ENCODE results near the gene ITSN1. TPM values are rescaled to one million over a fixed set of nuclear protein-coding genes. Genes with fewer than 3 reads are reported as not detected.

ITSN1 gene
- total RNA-seq, 4 donors from 2014 or later = 29.6 to 42.2 (median 41.1) TPM

- no peak for DNase-seq
- no peak overlapping the region for H3K4me3 ChIP-seq (replicated peaks in 1 of 3)
- no peaks in the 10 kb centered on the region for H3K27me3 ChIP-seq
- TF ChIP-seq CTCF (IDR thresholded peaks at IDR 0.05) (no peak), POLR2A (IDR thresholded peaks at IDR 0.05) (no peak)
- no peaks in the 10 kb centered on the region for H3K9me3 ChIP-seq
- intact Hi-C loops (cut with DNase I) = no loop called here
- WGBS, 2 donors = 94 to 96% methylated on average over 3 of the region's 3 CpGs
- H3K27ac ChIP-seq = no peak overlapping the region
- no peaks in the 10 kb centered on the region for H3K36me3 ChIP-seq
- peaks cover 0 to 12% of the 10 kb centered on the region in 2 donors for H3K4me1 ChIP-seq
Observed at GRCh38 chr21:33700491-33700890, 58.2 kb downstream of the ITSN1 start.

- intact Hi-C loops (cut with DNase I) = no loop called here
- H3K27me3 ChIP-seq = no peaks in the 10 kb centered on the region
- no peak for TF ChIP-seq CTCF (IDR thresholded peaks at IDR 0.05)
- H3K36me3 ChIP-seq = no peaks in the 10 kb centered on the region
- H3K4me1 ChIP-seq = no peaks in the 10 kb centered on the region
- no peaks in the 10 kb centered on the region for H3K9me3 ChIP-seq
- DNase-seq = no peak
- peak overlapping the region in 1 of 3 donors; percentile 31 for H3K27ac ChIP-seq
- H3K4me3 ChIP-seq (replicated peaks in 1 of 3) = no peak overlapping the region
- WGBS, 2 donors = 82 to 85% methylated on average over 10 of the region's 10 CpGs
Observed at GRCh38 chr21:33703750-33704606, 61.7 kb downstream of the ITSN1 start.

GRCh38 chr21:33707846-33708245 lies 65.5 kb downstream of the ITSN1 start:
- Histone ChIP-seq H3K36me3 (no peaks in the 10 kb centered on the region), H3K4me3 (replicated peaks in 1 of 3) (no peak overlapping the region), H3K9me3 (no peaks in the 10 kb centered on the region), H3K27ac (no peak overlapping the region), H3K4me1 (no peaks in the 10 kb centered on the region), H3K27me3 (no peaks in the 10 kb centered on the region)
- TF ChIP-seq CTCF (IDR thresholded peaks at IDR 0.05) (no peak), POLR2A (IDR thresholded peaks at IDR 0.05) (no peak)
- intact Hi-C loops (cut with DNase I) = no loop called here
- DNase-seq = no peak

- no peaks in the 10 kb centered on the region for H3K4me1 ChIP-seq
- no peak overlapping the region for H3K4me3 ChIP-seq (replicated peaks in 1 of 3)
- no peaks in the 10 kb centered on the region for H3K36me3 ChIP-seq
- intact Hi-C loops (cut with DNase I) = no loop called here
- no peak overlapping the region for H3K27ac ChIP-seq
- no peaks in the 10 kb centered on the region for H3K9me3 ChIP-seq
- H3K27me3 ChIP-seq = no peaks in the 10 kb centered on the region
- WGBS, 2 donors = 99% methylated on average over 2 of the region's 2 CpGs
- DNase-seq = no peak
- TF ChIP-seq POLR2A (IDR thresholded peaks at IDR 0.05) (no peak), CTCF (IDR thresholded peaks at IDR 0.05) (no peak)
Observed at GRCh38 chr21:33708874-33709273, 66.6 kb downstream of the ITSN1 start.

GRCh38 chr21:33712022-33712803 lies 69.9 kb downstream of the ITSN1 start:
- 82 to 83% methylated on average over 3 of the region's 3 CpGs for WGBS, 2 donors
- Histone ChIP-seq H3K36me3 (no peaks in the 10 kb centered on the region), H3K4me1 (peaks cover 5% of the 10 kb centered on the region in 2 donors), H3K9me3 (no peaks in the 10 kb centered on the region), H3K27ac (no peak overlapping the region), H3K4me3 (replicated peaks in 1 of 3) (no peak overlapping the region), H3K27me3 (no peaks in the 10 kb centered on the region)
- no peak for DNase-seq
- no peak for TF ChIP-seq CTCF (IDR thresholded peaks at IDR 0.05)
- TF ChIP-seq POLR2A (IDR thresholded peaks at IDR 0.05) = no peak
- intact Hi-C loops (cut with DNase I) = no loop called here

All from thyroid gland (tissue), 4 donors.